Stimulated activated CD4-positive, alpha-beta T cell treated with anti-CD3 and anti-CD28 coated beads, Interleukin-2, amount 100 ng/mL, for 24 hours (primary cell): Measurements from ENCODE around the gene SCRN2.
A peak's percentile ranks its signal among the peaks of the same experiment; 100 is the strongest.

ENCODE experiments used
- DNase-seq, 2 donors: peaks; one replicate each; pipeline ENCODE4 v3.0.0-alpha.2; 2020

SCRN2 gene

DNA sequence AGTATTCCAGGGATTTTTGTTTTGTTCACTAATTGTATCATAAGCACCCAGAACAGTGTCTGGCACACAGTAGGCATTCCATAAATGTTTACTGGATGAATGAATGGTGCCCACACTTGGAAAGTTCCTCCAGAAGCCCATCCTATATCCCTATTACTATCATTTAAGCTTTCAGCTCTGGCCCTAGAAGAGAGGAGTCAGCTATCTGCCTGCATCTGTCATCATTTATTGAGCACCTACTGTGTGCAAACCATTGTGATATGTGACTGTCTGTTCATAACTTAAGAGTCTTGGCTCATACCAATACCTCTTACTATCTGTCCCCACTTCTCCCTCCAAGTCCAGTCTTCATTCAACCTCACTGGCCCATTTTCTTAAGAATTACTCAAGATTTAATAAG is 30.0 kb upstream of the SCRN2 start:
- DNase-seq: no peak

GRCh38 chr17:47870056-47870455 is 29.0 kb upstream of the SCRN2 start:
- no peak for DNase-seq

DNA sequence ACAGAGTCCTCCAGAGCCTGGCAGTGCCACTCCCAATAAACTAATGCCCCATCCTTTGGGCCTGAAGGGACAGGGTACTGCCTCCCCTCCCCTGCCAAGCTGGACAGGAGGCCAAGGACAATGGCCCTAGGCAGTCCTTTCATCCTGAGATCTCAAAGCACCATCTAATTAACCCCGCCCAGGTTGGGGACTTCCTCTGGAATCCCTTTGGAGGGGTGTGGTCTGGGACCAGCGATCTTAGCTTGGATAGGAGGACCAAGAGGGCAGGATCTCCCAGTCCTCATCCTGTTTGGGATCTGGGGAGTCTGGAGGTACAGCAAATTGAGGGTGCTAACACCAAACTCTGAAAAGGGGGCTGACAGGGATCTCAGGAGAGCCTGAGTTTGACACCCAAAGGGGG is 28.0 kb upstream of the SCRN2 start:
- no peak for DNase-seq

- no peak for DNase-seq
Observed at GRCh38 chr17:47867813-47868533, 26.9 kb upstream of the SCRN2 start.

DNA sequence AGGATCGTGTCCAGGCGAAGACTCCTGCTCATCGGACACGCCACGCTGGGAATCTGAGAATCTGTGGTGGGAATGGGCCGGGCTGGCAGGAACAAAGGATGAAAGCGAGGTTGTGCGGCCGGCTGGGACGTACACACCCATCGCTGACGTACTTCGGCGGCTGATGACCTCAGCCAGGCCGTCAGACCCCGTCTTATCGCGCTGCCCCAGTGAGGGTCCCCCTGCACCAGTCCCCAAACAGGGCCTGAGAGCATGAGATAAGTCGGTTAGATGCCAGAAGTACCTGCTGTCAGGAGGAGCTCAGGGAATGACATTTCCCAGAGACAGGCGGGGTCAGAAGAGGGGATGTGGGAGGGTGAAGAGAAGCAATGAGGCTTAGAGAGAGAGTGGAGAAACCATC is 25.9 kb upstream of the SCRN2 start:
- DNase-seq: no peak

DNA sequence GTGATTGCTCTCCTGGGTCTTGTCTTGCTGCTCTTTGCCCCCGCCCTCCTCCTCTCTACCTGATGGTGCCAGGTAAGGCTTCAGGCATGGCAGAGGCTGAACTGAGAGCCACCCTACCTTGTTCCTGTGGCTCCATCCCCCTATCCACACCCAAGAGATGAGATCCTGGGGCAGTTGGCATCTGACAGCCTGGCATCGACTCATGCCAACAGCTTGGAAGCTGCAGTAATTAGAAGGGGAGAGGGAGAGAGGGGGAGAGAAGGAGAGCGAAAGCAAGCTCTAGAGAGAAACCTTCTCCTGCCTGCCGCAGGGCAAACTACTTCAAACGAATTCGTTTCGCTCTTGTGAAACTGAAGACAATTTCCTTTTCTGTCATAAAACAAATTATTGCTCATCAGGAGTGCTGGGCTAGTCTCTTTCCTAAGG is 23.7 kb upstream of the SCRN2 start:
- no peak for DNase-seq

- no peak for DNase-seq
Observed at GRCh38 chr17:47862621-47863440, 21.8 kb upstream of the SCRN2 start.

- DNase-seq: no peak
Observed at GRCh38 chr17:47860386-47860785, 19.3 kb upstream of the SCRN2 start.

DNA sequence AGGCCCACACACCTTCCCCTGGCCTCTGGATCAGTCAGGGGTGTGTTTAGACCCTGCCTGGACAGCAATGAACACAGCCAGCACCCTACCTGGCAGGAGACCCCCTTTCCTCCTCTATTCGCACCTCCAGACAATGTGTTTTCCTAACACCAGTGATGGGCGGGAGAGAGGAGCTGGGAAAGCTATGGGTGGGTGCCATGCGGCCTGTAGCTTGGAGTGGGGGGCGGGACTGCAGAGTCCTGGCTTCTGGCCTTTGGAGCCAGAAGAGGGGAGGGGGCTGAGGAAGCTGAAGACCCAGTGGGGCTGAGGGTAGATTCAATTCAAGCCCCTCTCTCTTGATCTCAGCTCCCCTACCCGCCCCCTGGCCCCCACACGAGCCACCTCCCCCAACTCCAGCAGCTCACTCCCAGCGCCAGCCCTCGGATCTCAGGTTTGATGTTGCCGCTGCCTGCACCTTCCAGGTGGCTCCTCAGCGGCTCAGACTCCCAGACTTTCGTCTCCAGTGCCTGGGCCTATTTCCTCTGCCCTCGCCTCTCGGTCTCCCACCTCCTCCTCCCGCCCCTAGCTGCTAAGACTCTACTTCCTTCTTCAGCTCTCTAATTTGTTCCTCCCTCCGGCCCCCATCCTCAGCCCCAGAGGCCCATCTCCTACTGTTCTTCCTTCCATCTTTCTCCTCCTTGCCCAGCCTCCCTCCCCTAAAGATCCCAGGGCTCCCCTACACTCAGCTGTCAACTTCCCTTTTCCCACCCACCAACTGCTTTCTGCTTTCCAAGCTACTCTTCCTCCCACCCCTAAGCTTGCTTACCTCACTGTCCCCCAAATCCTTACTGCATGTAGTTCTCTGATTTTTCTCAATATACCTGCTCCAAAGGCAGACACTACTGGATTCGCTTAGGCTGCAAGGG is 16.7 kb upstream of the SCRN2 start:
- DNase-seq: no peak

GRCh38 chr17:47856830-47857229 is 15.8 kb upstream of the SCRN2 start:
- no peak for DNase-seq

DNA sequence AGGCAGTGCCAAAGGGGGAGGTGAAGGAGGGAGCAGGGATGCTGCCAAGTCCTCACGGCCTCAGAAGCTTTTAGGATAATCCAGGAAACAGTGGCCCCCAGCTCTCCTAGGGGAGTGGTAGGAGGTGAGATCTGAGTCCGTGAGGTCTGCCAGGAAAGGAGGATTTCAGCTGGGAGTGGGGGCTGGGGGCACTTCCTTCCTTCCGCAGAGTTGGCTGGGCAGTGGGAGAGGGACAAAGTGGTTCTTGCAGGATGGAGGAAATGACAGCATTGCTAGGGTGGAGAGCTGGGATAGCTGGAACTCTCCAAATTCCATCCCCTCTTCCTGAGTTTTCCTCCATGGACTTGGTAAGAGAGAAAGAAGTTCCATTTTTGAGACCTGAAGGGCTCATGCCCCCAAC is 14.7 kb upstream of the SCRN2 start:
- no peak for DNase-seq

DNA sequence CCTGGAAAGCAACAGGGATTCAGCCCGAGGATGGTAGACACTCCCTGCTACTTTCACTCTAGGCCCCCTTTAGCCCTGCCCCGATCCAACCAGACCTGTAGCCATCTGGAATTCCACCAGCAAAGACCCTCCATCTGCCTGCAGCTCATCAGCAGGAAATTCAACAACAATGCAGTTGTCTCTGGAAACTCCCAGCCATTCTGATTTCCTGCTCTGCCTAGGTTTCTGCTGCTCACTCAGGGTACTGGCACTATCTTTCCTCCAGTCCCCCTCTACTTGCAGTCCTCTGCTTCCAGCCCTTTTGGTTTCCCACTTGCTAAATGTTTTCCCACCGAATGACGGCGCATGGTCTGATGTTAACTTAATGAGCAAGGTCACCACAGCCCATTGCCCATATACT is 12.5 kb upstream of the SCRN2 start:
- no peak for DNase-seq

- DNase-seq: no peak
Observed at GRCh38 chr17:47852113-47852949, 11.3 kb upstream of the SCRN2 start.

GRCh38 chr17:47851764-47852112 is 10.7 kb upstream of the SCRN2 start:
- no peak for DNase-seq

- peak; percentile 69 to 82 for DNase-seq
Observed at GRCh38 chr17:47850692-47851573, 9.9 kb upstream of the SCRN2 start, which contains the start of gene SP6. Gene SP6, minus strand, starts transcription at chr17:47851163. Its CDS starts 2,734 bp downstream, at chr17:47848429.

DNA sequence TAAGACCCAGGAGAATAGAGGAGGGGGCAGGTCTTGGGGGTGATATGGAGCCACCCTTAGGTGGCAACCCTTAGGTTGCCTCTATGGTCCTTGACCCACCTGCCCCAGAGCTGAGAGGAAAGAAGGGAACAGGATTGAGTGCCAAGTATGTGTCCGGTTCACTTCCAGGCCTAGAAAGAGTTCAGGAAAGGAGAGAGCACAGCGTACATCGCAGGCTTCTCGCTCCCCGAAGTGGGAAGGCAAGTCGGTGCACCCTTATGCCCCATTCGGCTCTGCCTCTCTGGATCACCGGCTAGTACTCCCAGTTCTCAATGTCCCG is 9.3 kb upstream of the SCRN2 start:
- no peak for DNase-seq

- no peak for DNase-seq
Observed at GRCh38 chr17:47848198-47848513, 7.1 kb upstream of the SCRN2 start.

GRCh38 chr17:47847341-47848197 is 6.5 kb upstream of the SCRN2 start:
- DNase-seq: peak in 1 of 2 donors; percentile 32

GRCh38 chr17:47846716-47847340 is 5.8 kb upstream of the SCRN2 start:
- no peak for DNase-seq

DNA sequence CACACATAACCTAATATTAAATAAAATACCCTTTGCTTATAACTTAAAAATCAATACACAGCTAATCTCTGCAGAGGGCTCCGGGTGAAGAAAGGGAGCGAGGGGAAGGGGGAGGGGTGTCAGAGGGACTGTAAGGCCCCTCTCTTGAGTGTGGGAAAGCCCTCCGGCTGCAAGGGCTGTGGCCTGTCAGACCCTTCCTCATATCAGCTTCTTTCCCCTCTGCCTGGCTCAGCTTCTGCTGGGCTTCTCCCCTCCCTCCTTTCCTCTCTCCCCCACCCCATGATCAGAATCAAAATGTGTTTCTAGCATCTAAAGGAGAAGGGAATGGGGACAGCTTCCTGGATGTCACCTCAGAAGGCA is 4.6 kb upstream of the SCRN2 start:
- DNase-seq: no peak
